NB4 (cell line): Measurements from ENCODE around the gene OPN1SW.

Source experiments
- DNase-seq: peaks from one replicate; pipeline ENCODE4 v3.0.0; 2010; ENCODE audit warnings: low read depth
- H3K4me3 ChIP-seq: one replicate; pipeline ENCODE4 v1.5.1; 2011; ENCODE audit warnings: mild to moderate bottlenecking, low read depth, low read length, moderate library complexity
- CTCF ChIP-seq: IDR thresholded peaks from one replicate; pipeline ENCODE4 v1.5.1; 2012; ENCODE audit warnings: low read depth, low read length
- MAX ChIP-seq: IDR thresholded peaks from 2 replicates; pipeline ENCODE4 v1.6.1; 2011; ENCODE audit warnings: low read depth, low read length
- MYC ChIP-seq: IDR thresholded peaks from 2 replicates; pipeline ENCODE4 v1.6.1; 2011; ENCODE audit warnings: low read depth, low read length
- POLR2A ChIP-seq: IDR thresholded peaks from 2 replicates; pipeline ENCODE4 v1.6.1; 2011; ENCODE audit warnings: mild to moderate bottlenecking; ENCODE audit not compliant: insufficient read length; ENCODE audit errors: extremely low read depth

The OPN1SW gene

GRCh38 chr7:128796327-128796726, 20.7 kb upstream of the OPN1SW start:
- peak; percentile 31 for DNase-seq
- no peak overlapping the region for H3K4me3 ChIP-seq

GRCh38 chr7:128795129-128795528, 19.5 kb upstream of the OPN1SW start:
- TF ChIP-seq MAX (no peak), MYC (no peak), POLR2A (no peak), CTCF (no peak)
- no peak overlapping the region for H3K4me3 ChIP-seq
- no peak for DNase-seq

More at GRCh38 chr7:128796327-128796726, 20.7 kb upstream of the OPN1SW start:
- TF ChIP-seq CTCF (no peak), MYC (no peak), MAX (no peak), POLR2A (no peak)

- no peak for DNase-seq
- H3K4me3 ChIP-seq: no peak overlapping the region
Measured at GRCh38 chr7:128794436-128794835, 18.8 kb upstream of the OPN1SW start.

GRCh38 chr7:128794020-128794419, 18.4 kb upstream of the OPN1SW start:
- no peak overlapping the region for H3K4me3 ChIP-seq
- peak; percentile 57 for DNase-seq
- TF ChIP-seq MYC (no peak), CTCF (peak; percentile 41)

More at GRCh38 chr7:128794436-128794835, 18.8 kb upstream of the OPN1SW start:
- TF ChIP-seq MAX (no peak), POLR2A (no peak), CTCF (no peak), MYC (no peak)

- DNase-seq: peak; percentile 67
- TF ChIP-seq MYC (no peak), MAX (no peak), CTCF (no peak), POLR2A (no peak)
- no peak overlapping the region for H3K4me3 ChIP-seq
Measured at GRCh38 chr7:128793181-128793547, 17.6 kb upstream of the OPN1SW start.

- peak; percentile 64 for DNase-seq
- TF ChIP-seq CTCF (peak; percentile 31), MYC (peak; percentile 89), POLR2A (no peak), MAX (peak; percentile 95)
- H3K4me3 ChIP-seq: no peak overlapping the region
Measured at GRCh38 chr7:128792471-128793180, 17.0 kb upstream of the OPN1SW start.
